ENCODE measurements around the gene CORIN. TPM values are rescaled to one million over a fixed set of nuclear protein-coding genes. Genes with fewer than 3 reads are reported as not detected.

Gene CORIN
- total and polyA plus RNA-seq, 4 donors: 0.02 to 0.23 (median 0.15) TPM

GRCh38 chr4:47744253-47744652 is 93.6 kb downstream of the CORIN start:
- Histone ChIP-seq H3K27me3 (ENCODE audit: control insufficient read depth in 4 of 4, insufficient read depth in 4 of 4, low read length in 3 of 4) (no peaks in the 10 kb centered on the region), H3K4me3 (ENCODE audit: low read depth in 1 of 3, low read length in 3 of 3) (peak overlapping the region; percentile 29 to 53 (median 37)), H3K4me1 (ENCODE audit: control insufficient read depth in 4 of 4, insufficient read depth in 4 of 4, low read length in 3 of 4) (no peaks in the 10 kb centered on the region), H3K36me3 (ENCODE audit: control insufficient read depth in 4 of 4, insufficient read depth in 3 of 4, low read depth in 1 of 4, low read length in 3 of 4) (no peaks in the 10 kb centered on the region), H3K27ac (ENCODE audit: low read depth in 1 of 2, low read length in 2 of 2) (no peak overlapping the region), H3K9me3 (ENCODE audit: control insufficient read depth in 4 of 4, low read length in 3 of 4) (peaks cover 0 to 3% (median 2%) of the 10 kb centered on the region in 4 donors), H3K9ac (ENCODE audit: low read depth in 1 of 2, low read length in 2 of 2) (no peak overlapping the region)
- TF ChIP-seq NR2F2 (IDR thresholded peaks at IDR 0.05) (no peak), RAD21 (IDR thresholded peaks at IDR 0.05) (peak in 1 of 2 donors; percentile 7), FOXA2 (IDR thresholded peaks at IDR 0.05) (no peak), ATF3 (IDR thresholded peaks at IDR 0.05) (no peak), HNF4G (IDR thresholded peaks at IDR 0.05) (no peak), MAX (IDR thresholded peaks at IDR 0.05) (no peak), YY1 (IDR thresholded peaks at IDR 0.05) (no peak), RXRA (IDR thresholded peaks at IDR 0.05) (no peak), SP1 (IDR thresholded peaks at IDR 0.05) (no peak)
- no peak for DNase-seq (ENCODE audit: low spot score)
- 28% methylated on average over 2 of the region's 2 CpGs for WGBS

GRCh38 chr4:47741200-47741599 is 96.7 kb downstream of the CORIN start:
- Histone ChIP-seq H3K4me3 (ENCODE audit: low read depth in 1 of 3, low read length in 3 of 3) (no peak overlapping the region), H3K27me3 (ENCODE audit: control insufficient read depth in 4 of 4, insufficient read depth in 4 of 4, low read length in 3 of 4) (no peaks in the 10 kb centered on the region), H3K27ac (ENCODE audit: low read depth in 1 of 2, low read length in 2 of 2) (no peak overlapping the region), H3K9me3 (ENCODE audit: control insufficient read depth in 4 of 4, low read length in 3 of 4) (peaks cover 0 to 3% (median 2%) of the 10 kb centered on the region in 4 donors), H3K9ac (ENCODE audit: low read depth in 1 of 2, low read length in 2 of 2) (no peak overlapping the region), H3K4me1 (ENCODE audit: control insufficient read depth in 4 of 4, insufficient read depth in 4 of 4, low read length in 3 of 4) (no peaks in the 10 kb centered on the region), H3K36me3 (ENCODE audit: control insufficient read depth in 4 of 4, insufficient read depth in 3 of 4, low read depth in 1 of 4, low read length in 3 of 4) (no peaks in the 10 kb centered on the region)
- TF ChIP-seq ATF3 (IDR thresholded peaks at IDR 0.05) (no peak), EGR1 (IDR thresholded peaks at IDR 0.05; ENCODE audit: low read depth in 2 of 2) (no peak), CTCF (IDR thresholded peaks at IDR 0.05; ENCODE audit: low read depth, low read length, missing input control) (no peak), FOXA2 (IDR thresholded peaks at IDR 0.05) (no peak), JUND (IDR thresholded peaks at IDR 0.05) (no peak), HNF4A (conservative IDR thresholded peaks at IDR 0.05) (no peak), RXRA (IDR thresholded peaks at IDR 0.05) (no peak), MAX (IDR thresholded peaks at IDR 0.05) (no peak)
- no peak for DNase-seq (ENCODE audit: low spot score)

- Histone ChIP-seq H3K27ac (ENCODE audit: low read depth in 1 of 2, low read length in 2 of 2) (no peak overlapping the region), H3K9me3 (ENCODE audit: control insufficient read depth in 4 of 4, low read length in 3 of 4) (peaks cover 0 to 3% (median under 1%) of the 10 kb centered on the region in 4 donors), H3K4me3 (ENCODE audit: low read depth in 1 of 3, low read length in 3 of 3) (no peak overlapping the region), H3K4me1 (ENCODE audit: control insufficient read depth in 4 of 4, insufficient read depth in 4 of 4, low read length in 3 of 4) (no peaks in the 10 kb centered on the region), H3K27me3 (ENCODE audit: control insufficient read depth in 4 of 4, insufficient read depth in 4 of 4, low read length in 3 of 4) (no peaks in the 10 kb centered on the region), H3K36me3 (ENCODE audit: control insufficient read depth in 4 of 4, insufficient read depth in 3 of 4, low read depth in 1 of 4, low read length in 3 of 4) (no peaks in the 10 kb centered on the region), H3K9ac (ENCODE audit: low read depth in 1 of 2, low read length in 2 of 2) (no peak overlapping the region)
- DNase-seq (ENCODE audit: low spot score): no peak
- WGBS: 84% methylated on average over 1 of the region's 1 CpG
- TF ChIP-seq MAX (IDR thresholded peaks at IDR 0.05): no peak
- TF ChIP-seq NR2F2 (IDR thresholded peaks at IDR 0.05): no peak
- no peak for TF ChIP-seq SP1 (IDR thresholded peaks at IDR 0.05)
- no peak for TF ChIP-seq ZBTB33 (IDR thresholded peaks at IDR 0.05)
- no peak for TF ChIP-seq ATF3 (IDR thresholded peaks at IDR 0.05)
- no peak for TF ChIP-seq RAD21 (IDR thresholded peaks at IDR 0.05)
- TF ChIP-seq FOXA2 (IDR thresholded peaks at IDR 0.05): no peak
- no peak for TF ChIP-seq JUND (IDR thresholded peaks at IDR 0.05)
- TF ChIP-seq REST (IDR thresholded peaks at IDR 0.05): no peak
- TF ChIP-seq RXRA (IDR thresholded peaks at IDR 0.05): no peak
Measured at GRCh38 chr4:47737326-47737725, 100.5 kb downstream of the CORIN start.
